SK-N-MC (cell line): ENCODE results near the gene DCAF17.
"Not testable (repeated sequence)": the region's sequence is repeated elsewhere in the genome, so short reads cannot be mapped to it uniquely, and the experiment has no call there.

Experiments used
- DNase-seq: peaks from one replicate; pipeline ENCODE4 v3.0.0-alpha.2; 2011; ENCODE audit warnings: low read depth, low spot score
- H3K27ac ChIP-seq: fragments of 200-600 bp; sonication (generic); 2 replicates; pipeline ENCODE4 v1.5.1; 2016; ENCODE audit warnings: mixed run types
- H3K36me3 ChIP-seq: fragments of 200-600 bp; sonication (generic); 2 replicates; pipeline ENCODE4 v1.6.1; 2017; ENCODE audit warnings: antibody characterized with exemption, low read length, mixed read lengths; ENCODE audit not compliant: insufficient read depth
- H3K4me3 ChIP-seq: fragments of 200-600 bp; sonication (generic); 2 replicates; pipeline ENCODE4 v1.5.1; 2016
- H3K9ac ChIP-seq: fragments of 200-600 bp; sonication (generic); 2 replicates; pipeline ENCODE4 v1.8.0; 2017; ENCODE audit warnings: mixed run types, mixed read lengths; ENCODE audit not compliant: insufficient read length
- H3K9me3 ChIP-seq: fragments of 200-600 bp; sonication (generic); 2 replicates; pipeline ENCODE4 v1.6.1; 2017; ENCODE audit warnings: low read depth, mild to moderate bottlenecking, antibody characterized with exemption, low read length, moderate library complexity, mixed read lengths
- EZH2 ChIP-seq: fragments of 200-600 bp; sonication (generic); IDR thresholded peaks from one replicate; pipeline ENCODE4 v1.6.1; 2017; ENCODE audit warnings: antibody characterized with exemption
- FOXP2 ChIP-seq: optimal IDR thresholded peaks from 2 replicates; pipeline ENCODE3; 2011; ENCODE audit warnings: mild to moderate bottlenecking, moderate library complexity; ENCODE audit not compliant: insufficient read depth; ENCODE audit errors: extremely low read length, control extremely low read depth
- POLR2AphosphoS5 ChIP-seq: IDR thresholded peaks from 2 replicates; pipeline ENCODE4 v1.6.1; 2012; ENCODE audit warnings: mild to moderate bottlenecking, low read depth, low read length, borderline replicate concordance

The DCAF17 gene

GRCh38 chr2:171522052-171522787 is 88.2 kb downstream of the DCAF17 start, which contains the start of gene CYBRD1:
Gene CYBRD1 (plus strand): TSS chr2:171522474. CDS start chr2:171522546, 72 bp downstream.
- H3K36me3 ChIP-seq, result no peaks in the 10 kb centered on the region
- peak; percentile 64 for TF ChIP-seq POLR2AphosphoS5
- TF ChIP-seq FOXP2, result no peak
- TF ChIP-seq EZH2, result no peak
- no peaks in the 10 kb centered on the region for H3K9me3 ChIP-seq
- H3K9ac ChIP-seq, result peak within 1 kb of the TSS; percentile 77
- no peak within 1 kb of the TSS for H3K27ac ChIP-seq
- H3K4me3 ChIP-seq, result peak within 1 kb of the TSS; percentile 94
- no peak for DNase-seq

- no peaks in the 10 kb centered on the region for H3K36me3 ChIP-seq
- no peak overlapping the region for H3K27ac ChIP-seq
- no peak for TF ChIP-seq EZH2
- TF ChIP-seq POLR2AphosphoS5, result no peak
- TF ChIP-seq FOXP2, result no peak
- peak overlapping the region; percentile 94 for H3K4me3 ChIP-seq
- H3K9ac ChIP-seq, result peak overlapping the region; percentile 77
- no peak for DNase-seq
- H3K9me3 ChIP-seq, result no peaks in the 10 kb centered on the region
Measured at GRCh38 chr2:171522788-171523087, 88.7 kb downstream of the DCAF17 start.

- H3K36me3 ChIP-seq, result no peaks in the 10 kb centered on the region
- H3K4me3 ChIP-seq, result peak overlapping the region; percentile 94
- TF ChIP-seq EZH2 (no peak), FOXP2 (peak; percentile 28), POLR2AphosphoS5 (peak; percentile 3; the same call in 1 of the 2 replicates)
- peak overlapping the region; percentile 77 for H3K9ac ChIP-seq
- no peak for DNase-seq
- no peak overlapping the region for H3K27ac ChIP-seq
- no peaks in the 10 kb centered on the region for H3K9me3 ChIP-seq
Measured at GRCh38 chr2:171523088-171524017, 89.3 kb downstream of the DCAF17 start.

GRCh38 chr2:171524018-171524401 is 90.0 kb downstream of the DCAF17 start:
- Histone ChIP-seq H3K9me3 (no peaks in the 10 kb centered on the region), H3K9ac (peak overlapping the region; percentile 77), H3K4me3 (peak overlapping the region; percentile 94), H3K27ac (no peak overlapping the region), H3K36me3 (no peaks in the 10 kb centered on the region)
- DNase-seq, result no peak
- TF ChIP-seq POLR2AphosphoS5, result no peak
- no peak for TF ChIP-seq FOXP2
- no peak for TF ChIP-seq EZH2

- TF ChIP-seq EZH2 (no peak), FOXP2 (no peak), POLR2AphosphoS5 (no peak)
- no peak for DNase-seq
Measured at GRCh38 chr2:171529914-171530313, 95.9 kb downstream of the DCAF17 start.

GRCh38 chr2:171530378-171530777 is 96.4 kb downstream of the DCAF17 start:
- H3K4me3 ChIP-seq, result no peak overlapping the region
- H3K9me3 ChIP-seq, result no peaks in the 10 kb centered on the region
- peaks cover 5% of the 10 kb centered on the region; the same call in 1 of the 2 replicates for H3K36me3 ChIP-seq
- no peak for TF ChIP-seq POLR2AphosphoS5
- TF ChIP-seq EZH2, result no peak
- TF ChIP-seq FOXP2, result no peak
- no peak overlapping the region for H3K9ac ChIP-seq
- no peak overlapping the region for H3K27ac ChIP-seq
- DNase-seq, result no peak

More at GRCh38 chr2:171529914-171530313, 95.9 kb downstream of the DCAF17 start:
- peaks cover 5% of the 10 kb centered on the region; the same call in 1 of the 2 replicates for H3K36me3 ChIP-seq
- no peaks in the 10 kb centered on the region for H3K9me3 ChIP-seq
- H3K27ac ChIP-seq, result no peak overlapping the region
- no peak overlapping the region for H3K4me3 ChIP-seq
- H3K9ac ChIP-seq, result no peak overlapping the region

GRCh38 chr2:171530859-171531258 is 96.8 kb downstream of the DCAF17 start:
- not testable (repeated sequence) for H3K36me3 ChIP-seq, H3K4me3 ChIP-seq, H3K9ac ChIP-seq, H3K9me3 ChIP-seq, DNase-seq, H3K27ac ChIP-seq

- TF ChIP-seq POLR2AphosphoS5 (no peak), EZH2 (no peak), FOXP2 (no peak)
- Histone ChIP-seq H3K27ac (no peak overlapping the region), H3K4me3 (no peak overlapping the region), H3K9ac (no peak overlapping the region), H3K36me3 (peaks cover 5% of the 10 kb centered on the region; the same call in 1 of the 2 replicates), H3K9me3 (no peaks in the 10 kb centered on the region)
- DNase-seq, result no peak
Measured at GRCh38 chr2:171531291-171531690, 97.3 kb downstream of the DCAF17 start.

GRCh38 chr2:171531836-171532450 is 97.9 kb downstream of the DCAF17 start:
- no peak for DNase-seq
- Histone ChIP-seq H3K9ac (no peak overlapping the region), H3K9me3 (no peaks in the 10 kb centered on the region), H3K36me3 (peaks cover 5% of the 10 kb centered on the region; the same call in 1 of the 2 replicates), H3K4me3 (no peak overlapping the region), H3K27ac (no peak overlapping the region)
- TF ChIP-seq POLR2AphosphoS5, result no peak
- no peak for TF ChIP-seq EZH2
- no peak for TF ChIP-seq FOXP2
